C4-2B (cell line): ENCODE results near the gene RMC1.

Experiments used
- ZFX ChIP-seq: fragments of 450-650 bp; IDR thresholded peaks from 2 replicates; pipeline ENCODE4 v1.6.1; 2017
- TF ChIP-seq, protein P1 (sequence below): fragments of 450-650 bp; conservative IDR thresholded peaks from 2 replicates; pipeline ENCODE4 v1.5.1; 2017; ENCODE audit warnings: mild to moderate bottlenecking

DNA sequence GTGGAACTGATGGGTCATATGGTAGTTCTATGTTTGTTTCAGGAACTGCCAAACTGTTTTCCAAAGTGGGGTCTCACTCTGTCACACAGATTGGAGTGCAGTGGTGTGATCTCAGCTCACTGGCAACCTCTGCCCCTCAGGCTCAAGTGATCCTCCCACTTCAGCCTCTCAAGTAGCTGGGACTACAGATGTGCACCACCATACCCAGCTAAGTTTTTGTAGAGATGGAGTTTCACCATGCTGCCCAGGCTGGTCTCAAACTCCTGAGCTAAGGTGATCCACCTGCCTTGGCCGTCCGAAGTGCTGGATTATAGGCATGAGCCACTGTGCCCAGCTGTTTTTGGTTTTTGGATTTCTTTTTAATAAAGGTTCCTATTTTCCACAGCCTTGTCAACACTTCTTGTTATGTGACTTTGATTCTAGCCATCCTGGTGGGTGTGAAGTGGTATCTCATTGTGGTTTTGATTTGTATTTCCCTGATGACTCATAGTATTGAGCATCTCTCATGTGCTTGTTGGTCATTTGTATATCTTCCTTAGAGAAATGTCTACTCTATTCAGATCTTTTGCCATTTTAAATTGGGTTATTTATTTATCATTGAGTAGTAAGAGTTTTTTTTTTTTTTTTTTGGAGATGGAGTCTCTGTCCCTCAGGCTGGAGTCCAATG lies 60.2 kb downstream of the RMC1 start:
- TF ChIP-seq, protein P1, sequence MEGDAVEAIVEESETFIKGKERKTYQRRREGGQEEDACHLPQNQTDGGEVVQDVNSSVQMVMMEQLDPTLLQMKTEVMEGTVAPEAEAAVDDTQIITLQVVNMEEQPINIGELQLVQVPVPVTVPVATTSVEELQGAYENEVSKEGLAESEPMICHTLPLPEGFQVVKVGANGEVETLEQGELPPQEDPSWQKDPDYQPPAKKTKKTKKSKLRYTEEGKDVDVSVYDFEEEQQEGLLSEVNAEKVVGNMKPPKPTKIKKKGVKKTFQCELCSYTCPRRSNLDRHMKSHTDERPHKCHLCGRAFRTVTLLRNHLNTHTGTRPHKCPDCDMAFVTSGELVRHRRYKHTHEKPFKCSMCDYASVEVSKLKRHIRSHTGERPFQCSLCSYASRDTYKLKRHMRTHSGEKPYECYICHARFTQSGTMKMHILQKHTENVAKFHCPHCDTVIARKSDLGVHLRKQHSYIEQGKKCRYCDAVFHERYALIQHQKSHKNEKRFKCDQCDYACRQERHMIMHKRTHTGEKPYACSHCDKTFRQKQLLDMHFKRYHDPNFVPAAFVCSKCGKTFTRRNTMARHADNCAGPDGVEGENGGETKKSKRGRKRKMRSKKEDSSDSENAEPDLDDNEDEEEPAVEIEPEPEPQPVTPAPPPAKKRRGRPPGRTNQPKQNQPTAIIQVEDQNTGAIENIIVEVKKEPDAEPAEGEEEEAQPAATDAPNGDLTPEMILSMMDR = no peak
- no peak for TF ChIP-seq ZFX
